SH-SY5Y (cell line): ENCODE measurements around the gene DAPL1.

Source experiments
- GATA2 ChIP-seq: IDR thresholded peaks from 2 replicates; pipeline ENCODE4 v1.6.1; 2011; ENCODE audit warnings: mild to moderate bottlenecking, low read depth, low read length
- GATA3 ChIP-seq: IDR thresholded peaks from 2 replicates; pipeline ENCODE4 v1.6.1; 2011; ENCODE audit warnings: low read depth, mild to moderate bottlenecking, low read length, moderate library complexity

DNA sequence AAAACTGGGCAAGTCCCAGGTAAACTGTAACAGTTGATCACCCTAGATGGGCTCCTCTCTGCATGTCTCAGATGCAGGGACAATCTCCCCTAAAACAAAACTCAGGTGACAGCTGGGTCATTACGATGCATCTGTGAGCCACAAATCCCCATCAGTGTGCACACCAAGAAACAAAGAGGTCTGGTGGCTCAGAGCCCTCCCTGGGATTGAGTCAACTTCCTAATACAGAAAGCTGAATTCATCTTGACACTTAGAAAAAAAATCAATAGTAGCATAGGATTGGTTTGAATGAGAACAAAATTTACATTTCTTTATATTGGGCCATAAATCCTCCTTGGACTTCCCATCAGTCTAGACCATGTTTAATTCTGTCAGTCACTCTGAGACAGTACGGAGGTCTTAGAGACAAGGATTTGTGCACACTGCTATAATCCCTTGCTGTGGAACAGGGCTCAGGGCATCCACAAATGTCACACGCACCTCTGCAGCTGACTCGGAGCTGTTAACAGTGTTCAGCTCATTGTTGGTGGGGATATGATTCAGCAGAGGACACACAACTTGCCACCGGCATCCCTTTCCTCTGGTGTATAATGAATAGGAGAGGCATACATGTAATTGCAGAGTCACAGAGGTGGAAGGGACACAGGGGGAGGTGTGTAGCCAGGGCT, 44.5 kb upstream of the DAPL1 start:
- TF ChIP-seq GATA3, result no peak
- no peak for TF ChIP-seq GATA2
